B cell (primary cell): ENCODE measurements around the gene FUT9.

Source experiments
- EZH2 ChIP-seq: IDR thresholded peaks from 2 replicates; pipeline ENCODE4 v1.6.1; 2012; ENCODE audit warnings: borderline replicate concordance, low read depth, mild to moderate bottlenecking, moderate library complexity, low read length; ENCODE audit not compliant: insufficient read depth, poor library complexity, severe bottlenecking
- TF ChIP-seq, protein P1 (sequence below): fragments of 200-600 bp; IDR thresholded peaks from one replicate; pipeline ENCODE4 v1.8.0; 2022; ENCODE audit warnings: antibody characterized with exemption, mild to moderate bottlenecking

DNA sequence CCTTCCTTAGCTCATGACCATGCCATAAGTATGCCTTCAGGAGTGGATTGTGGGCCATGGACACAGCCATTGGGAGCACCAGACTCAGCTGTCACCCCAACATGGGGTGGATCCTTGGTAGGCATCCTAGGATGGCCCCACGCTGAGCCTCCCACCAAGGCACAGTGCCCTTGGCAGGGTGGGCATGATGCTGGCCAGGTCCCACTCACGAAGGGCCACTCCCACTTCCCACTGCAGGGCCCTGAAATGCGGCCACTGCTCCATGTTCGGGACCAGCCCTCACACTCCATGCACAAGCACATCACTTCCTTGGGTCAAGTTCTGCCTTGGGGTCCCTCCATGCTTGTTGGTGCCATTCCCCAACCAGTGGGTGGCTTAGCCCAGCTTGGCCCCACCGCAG lies 12.9 kb upstream of the FUT9 start:
- TF ChIP-seq, protein P1, sequence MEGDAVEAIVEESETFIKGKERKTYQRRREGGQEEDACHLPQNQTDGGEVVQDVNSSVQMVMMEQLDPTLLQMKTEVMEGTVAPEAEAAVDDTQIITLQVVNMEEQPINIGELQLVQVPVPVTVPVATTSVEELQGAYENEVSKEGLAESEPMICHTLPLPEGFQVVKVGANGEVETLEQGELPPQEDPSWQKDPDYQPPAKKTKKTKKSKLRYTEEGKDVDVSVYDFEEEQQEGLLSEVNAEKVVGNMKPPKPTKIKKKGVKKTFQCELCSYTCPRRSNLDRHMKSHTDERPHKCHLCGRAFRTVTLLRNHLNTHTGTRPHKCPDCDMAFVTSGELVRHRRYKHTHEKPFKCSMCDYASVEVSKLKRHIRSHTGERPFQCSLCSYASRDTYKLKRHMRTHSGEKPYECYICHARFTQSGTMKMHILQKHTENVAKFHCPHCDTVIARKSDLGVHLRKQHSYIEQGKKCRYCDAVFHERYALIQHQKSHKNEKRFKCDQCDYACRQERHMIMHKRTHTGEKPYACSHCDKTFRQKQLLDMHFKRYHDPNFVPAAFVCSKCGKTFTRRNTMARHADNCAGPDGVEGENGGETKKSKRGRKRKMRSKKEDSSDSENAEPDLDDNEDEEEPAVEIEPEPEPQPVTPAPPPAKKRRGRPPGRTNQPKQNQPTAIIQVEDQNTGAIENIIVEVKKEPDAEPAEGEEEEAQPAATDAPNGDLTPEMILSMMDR, result no peak
- no peak for TF ChIP-seq EZH2
